Left ventricle myocardium inferior (tissue), 1 donor: ENCODE measurements around the gene ASB15. TPM values are rescaled to one million over a fixed set of nuclear protein-coding genes. Genes with fewer than 3 reads are reported as not detected.

ENCODE experiments used
- DNase-seq: peaks from one replicate; pipeline ENCODE4 v3.0.0-alpha.2; 2020
- H3K27ac ChIP-seq: fragments of 200-600 bp; replicated peaks from 2 replicates; pipeline ENCODE4 v1.8.0; 2021
- H3K27me3 ChIP-seq: fragments of 200-600 bp; 2 replicates; pipeline ENCODE4 v1.8.0; 2021; ENCODE audit warnings: low read depth
- H3K36me3 ChIP-seq: fragments of 200-600 bp; 2 replicates; pipeline ENCODE4 v1.8.0; 2021
- H3K4me1 ChIP-seq: fragments of 200-600 bp; 2 replicates; pipeline ENCODE4 v1.8.0; 2021
- H3K4me3 ChIP-seq: fragments of 200-600 bp; 2 replicates; pipeline ENCODE4 v1.8.0; 2021; ENCODE audit warnings: mild to moderate bottlenecking, moderate library complexity
- H3K9me3 ChIP-seq: fragments of 200-600 bp; replicated peaks from 2 replicates; pipeline ENCODE4 v1.8.0; 2021
- intact Hi-C: fragments of 100-400 bp; cut with micrococcal nuclease; formaldehyde crosslinking; loops from one replicate; pipeline ENCODE4 v1.11.0; 2022
- total RNA-seq: library from RNA; stranded (reverse); fragmentation: NEBNext Ultra II Directional; extraction: Animal tissue kit (Norgen Biotek cat#: 25700); gene quantifications from one replicate; pipeline ENCODE4 v1.2.1, GENCODE V29; 2021
- TF ChIP-seq, protein P1 (sequence below): fragments of 200-600 bp; IDR thresholded peaks from 2 replicates; pipeline ENCODE4 v1.8.0; 2021; ENCODE audit warnings: antibody characterized with exemption, mild to moderate bottlenecking, borderline replicate concordance
- donor health status: DM: no; HTN: yes; CAD: no; lungs with severe emphysema.

ASB15 gene
- total RNA-seq, 1 donor from 2014 or later, result 76.8 TPM

GRCh38 chr7:123643495-123644441 lies 42.1 kb downstream of the ASB15 start:
- H3K27me3 ChIP-seq, result no peaks in the 10 kb centered on the region
- no peak for DNase-seq
- intact Hi-C loops, result no loop called here
- H3K4me3 ChIP-seq, result peak overlapping the region; percentile 46
- TF ChIP-seq, protein P1, sequence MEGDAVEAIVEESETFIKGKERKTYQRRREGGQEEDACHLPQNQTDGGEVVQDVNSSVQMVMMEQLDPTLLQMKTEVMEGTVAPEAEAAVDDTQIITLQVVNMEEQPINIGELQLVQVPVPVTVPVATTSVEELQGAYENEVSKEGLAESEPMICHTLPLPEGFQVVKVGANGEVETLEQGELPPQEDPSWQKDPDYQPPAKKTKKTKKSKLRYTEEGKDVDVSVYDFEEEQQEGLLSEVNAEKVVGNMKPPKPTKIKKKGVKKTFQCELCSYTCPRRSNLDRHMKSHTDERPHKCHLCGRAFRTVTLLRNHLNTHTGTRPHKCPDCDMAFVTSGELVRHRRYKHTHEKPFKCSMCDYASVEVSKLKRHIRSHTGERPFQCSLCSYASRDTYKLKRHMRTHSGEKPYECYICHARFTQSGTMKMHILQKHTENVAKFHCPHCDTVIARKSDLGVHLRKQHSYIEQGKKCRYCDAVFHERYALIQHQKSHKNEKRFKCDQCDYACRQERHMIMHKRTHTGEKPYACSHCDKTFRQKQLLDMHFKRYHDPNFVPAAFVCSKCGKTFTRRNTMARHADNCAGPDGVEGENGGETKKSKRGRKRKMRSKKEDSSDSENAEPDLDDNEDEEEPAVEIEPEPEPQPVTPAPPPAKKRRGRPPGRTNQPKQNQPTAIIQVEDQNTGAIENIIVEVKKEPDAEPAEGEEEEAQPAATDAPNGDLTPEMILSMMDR, result no peak
- H3K9me3 ChIP-seq, result no peaks in the 10 kb centered on the region
- peak overlapping the region; percentile 87 for H3K27ac ChIP-seq
- no peaks in the 10 kb centered on the region for H3K36me3 ChIP-seq
- H3K4me1 ChIP-seq, result peaks cover 76% of the 10 kb centered on the region

DNA sequence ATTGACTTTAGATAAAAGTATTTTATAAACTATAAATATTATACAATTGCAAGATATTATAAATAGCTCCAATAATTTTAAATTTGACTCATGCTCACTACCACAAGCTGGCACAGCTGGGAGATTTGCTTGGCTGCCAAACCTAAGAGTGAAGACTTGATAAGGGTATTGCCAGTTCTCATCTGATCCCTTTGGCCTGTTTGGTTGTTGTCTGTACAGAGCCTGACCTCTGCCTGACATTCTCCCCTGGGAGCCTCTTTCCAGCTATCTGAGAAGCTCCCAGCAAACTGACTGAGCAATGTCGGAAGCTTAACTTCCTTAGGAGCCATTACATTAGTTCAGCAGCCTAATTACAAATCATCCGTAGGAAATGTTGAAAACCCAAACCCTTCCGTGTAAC lies 43.9 kb downstream of the ASB15 start:
- H3K4me1 ChIP-seq, result peaks cover 75% of the 10 kb centered on the region
- peak overlapping the region; percentile 87 for H3K27ac ChIP-seq
- no peaks in the 10 kb centered on the region for H3K27me3 ChIP-seq
- no peaks in the 10 kb centered on the region for H3K9me3 ChIP-seq
- H3K36me3 ChIP-seq, result no peaks in the 10 kb centered on the region
- TF ChIP-seq, protein P1, result no peak
- H3K4me3 ChIP-seq, result peak overlapping the region; percentile 46
- intact Hi-C loops, result no loop called here
- peak; percentile 45 for DNase-seq

DNA sequence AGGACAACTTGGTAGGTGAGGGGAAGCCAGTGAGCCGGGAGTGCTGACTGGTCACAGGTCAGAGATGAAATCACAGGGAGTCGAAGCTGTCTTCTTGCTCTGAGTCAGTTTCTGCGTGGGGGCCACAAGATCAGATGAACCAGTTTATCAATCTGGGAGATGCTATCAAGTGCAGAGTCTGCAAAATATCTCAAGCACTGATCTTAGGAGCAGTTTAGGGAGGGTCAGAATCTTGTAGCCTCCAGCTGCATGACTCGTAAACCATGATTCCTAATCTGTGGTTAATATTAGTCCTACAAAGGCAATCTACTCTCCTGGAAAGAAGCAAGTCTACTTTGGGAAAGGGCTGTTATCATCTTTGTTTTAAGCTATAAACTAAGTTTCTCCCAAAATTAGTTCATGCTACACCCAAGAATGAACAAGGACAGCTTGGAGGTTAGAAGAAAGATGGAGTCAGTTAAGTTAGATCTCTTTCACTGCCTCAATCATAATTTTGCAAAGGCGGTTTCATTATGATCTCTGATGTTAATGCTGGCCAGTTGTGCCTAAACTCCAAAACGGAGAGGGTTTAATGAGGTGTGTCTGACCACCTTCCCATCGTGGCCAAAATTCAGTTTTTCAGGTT lies 45.6 kb downstream of the ASB15 start:
- DNase-seq, result no peak
- TF ChIP-seq, protein P1, result no peak
- no peaks in the 10 kb centered on the region for H3K36me3 ChIP-seq

DNA sequence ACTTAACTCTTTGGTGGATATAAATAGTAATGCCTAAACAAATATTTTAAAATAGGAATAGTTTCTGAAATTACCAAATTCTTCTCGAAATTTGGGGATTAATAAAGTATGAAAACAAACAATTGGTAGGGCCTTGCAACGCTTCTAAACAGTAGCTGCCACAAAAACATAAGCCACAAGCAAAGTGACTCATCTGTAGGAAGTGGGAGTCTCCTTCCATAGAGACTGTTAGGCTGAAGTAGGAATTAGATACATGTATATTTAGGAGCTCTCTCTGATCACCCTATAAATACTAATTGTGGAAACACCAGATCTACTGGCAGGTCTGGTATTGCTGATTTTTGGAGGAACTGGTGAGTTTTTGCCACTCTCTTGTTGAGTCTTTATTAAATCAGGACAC lies 48.3 kb downstream of the ASB15 start:
- Histone ChIP-seq H3K4me1 (peaks cover 84% of the 10 kb centered on the region), H3K9me3 (no peaks in the 10 kb centered on the region), H3K4me3 (no peak overlapping the region), H3K27ac (peak overlapping the region; percentile 56), H3K36me3 (no peaks in the 10 kb centered on the region), H3K27me3 (no peaks in the 10 kb centered on the region)
- TF ChIP-seq, protein P1, result no peak
- intact Hi-C loops, result no loop called here
- DNase-seq, result no peak

More for the DNA sequence above, 45.6 kb downstream of the ASB15 start:
- Histone ChIP-seq H3K27me3 (no peaks in the 10 kb centered on the region), H3K9me3 (no peaks in the 10 kb centered on the region), H3K4me3 (peak overlapping the region; percentile 2), H3K27ac (peak overlapping the region; percentile 87), H3K4me1 (peaks cover 85% of the 10 kb centered on the region)
- intact Hi-C loops, result no loop called here

DNA sequence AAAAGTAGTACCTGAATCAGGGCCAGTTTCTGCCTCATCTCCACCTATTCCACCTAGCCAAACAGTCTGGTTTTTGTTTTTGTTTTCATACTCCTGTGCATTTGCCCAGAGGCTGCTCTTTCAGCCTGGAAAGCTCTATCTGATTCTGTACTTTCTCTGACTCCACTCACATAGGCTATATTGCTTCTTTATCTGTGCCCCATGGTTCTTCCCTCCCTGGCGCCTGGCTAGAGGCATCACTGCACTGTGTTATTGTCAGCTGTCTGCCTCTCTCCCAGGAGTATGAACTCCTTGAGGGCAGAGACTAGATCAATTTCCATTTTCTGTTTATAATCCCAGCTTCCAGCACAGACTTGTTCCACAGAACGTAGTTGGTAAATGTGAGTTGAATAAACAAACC lies 49.0 kb downstream of the ASB15 start:
- DNase-seq, result no peak
- intact Hi-C loops, result no loop called here
- H3K27ac ChIP-seq, result peak overlapping the region; percentile 56
- no peaks in the 10 kb centered on the region for H3K27me3 ChIP-seq
- no peaks in the 10 kb centered on the region for H3K9me3 ChIP-seq
- H3K4me3 ChIP-seq, result no peak overlapping the region
- peaks cover 79% of the 10 kb centered on the region for H3K4me1 ChIP-seq
- H3K36me3 ChIP-seq, result no peaks in the 10 kb centered on the region
- TF ChIP-seq, protein P1, result no peak
